OCI-LY7 (cell line): Measurements from ENCODE around the gene ACOT12. TPM values are rescaled to one million over a fixed set of nuclear protein-coding genes. Genes with fewer than 3 reads are reported as not detected.

Experiments
- BruUV-seq: library from RNA; stranded (reverse); fragments of 400-500 nt; replicated peaks from 2 replicates; lab custom pipeline; 2021; lab: Mats Ljungman, UMichigan
- CTCF ChIA-PET: fragments of 300-600 bp; sonication (Branson Sonifier 250); formaldehyde crosslinking; loops from one replicate; lab custom pipeline; 2022; ENCODE audit warnings: antibody characterized with exemption; ENCODE audit not compliant: unreplicated experiment; lab: Charles Lee
- POLR2A ChIA-PET: fragments of 300-600 bp; sonication (Branson Sonifier 250); formaldehyde crosslinking; loops from one replicate; lab custom pipeline; 2022; ENCODE audit warnings: antibody characterized with exemption; lab: Charles Lee
- DNase-seq: peaks from one replicate; pipeline ENCODE4 v3.0.0-alpha.2; 2015; ENCODE audit warnings: low spot score
- H2AFZ ChIP-seq: fragments of 200-600 bp; sonication (generic), shearing (Covaris generic); 2 replicates; pipeline ENCODE4 v1.6.1; 2014; ENCODE audit warnings: mild to moderate bottlenecking, antibody characterized with exemption, low read length, moderate library complexity
- H3K27ac ChIP-seq: fragments of 200-600 bp; sonication (generic); 2 replicates; pipeline ENCODE4 v1.5.1; 2014; ENCODE audit warnings: mixed run types, low read depth, mild to moderate bottlenecking, moderate library complexity, low read length, inconsistent platforms; ENCODE audit not compliant: poor library complexity, severe bottlenecking
- H3K36me3 ChIP-seq: fragments of 200-600 bp; sonication (generic); 2 replicates; pipeline ENCODE4 v1.6.1; 2014; ENCODE audit warnings: mild to moderate bottlenecking, antibody characterized with exemption, low read length, moderate library complexity, mixed read lengths; ENCODE audit not compliant: insufficient read depth
- H3K4me1 ChIP-seq: fragments of 200-600 bp; sonication (generic); 2 replicates; pipeline ENCODE4 v1.5.1; 2014; ENCODE audit warnings: mild to moderate bottlenecking, low read length; ENCODE audit not compliant: insufficient read depth, poor library complexity, severe bottlenecking
- H3K4me2 ChIP-seq: fragments of 200-600 bp; sonication (generic); 2 replicates; pipeline ENCODE4 v1.6.1; 2014; ENCODE audit warnings: mild to moderate bottlenecking, low read length
- H3K4me3 ChIP-seq: fragments of 200-600 bp; sonication (generic); 2 replicates; pipeline ENCODE4 v1.5.1; 2014; ENCODE audit warnings: mild to moderate bottlenecking, low read depth, low read length; ENCODE audit not compliant: poor library complexity, severe bottlenecking
- H3K79me2 ChIP-seq: fragments of 200-600 bp; sonication (generic); 2 replicates; pipeline ENCODE4 v1.6.1; 2016; ENCODE audit warnings: low read depth, mild to moderate bottlenecking, low read length, moderate library complexity, mixed read lengths; ENCODE audit not compliant: insufficient read depth
- H3K9me2 ChIP-seq: fragments of 200-600 bp; sonication (generic); 2 replicates; pipeline ENCODE4 v1.6.1; 2016; ENCODE audit warnings: mild to moderate bottlenecking, low read length, mixed read lengths; ENCODE audit not compliant: insufficient read depth
- H3K9me3 ChIP-seq: fragments of 200-600 bp; sonication (generic); 2 replicates; pipeline ENCODE4 v1.6.1; 2014; ENCODE audit warnings: mild to moderate bottlenecking, mixed run types, low read length, mixed read lengths
- H4K20me1 ChIP-seq: fragments of 200-600 bp; sonication (generic); 2 replicates; pipeline ENCODE4 v1.6.1; 2014; ENCODE audit warnings: mild to moderate bottlenecking, antibody characterized with exemption, low read length, moderate library complexity, mixed read lengths; ENCODE audit not compliant: insufficient read depth
- CTCF ChIP-seq: fragments of 200-600 bp; sonication (generic); conservative IDR thresholded peaks from 2 replicates; pipeline ENCODE4 v1.5.1; 2014; ENCODE audit warnings: mild to moderate bottlenecking, antibody characterized with exemption, low read length, moderate library complexity, mixed read lengths
- EZH2phosphoT487 ChIP-seq: fragments of 200-600 bp; sonication (generic); IDR thresholded peaks from 2 replicates; pipeline ENCODE4 v1.6.1; 2018; ENCODE audit warnings: low read depth, borderline replicate concordance, mild to moderate bottlenecking, mixed run types, antibody characterized with exemption, low read length, moderate library complexity, mixed read lengths
- intact Hi-C: fragments of 100-400 bp; cut with micrococcal nuclease; formaldehyde crosslinking; loops from one replicate; pipeline ENCODE4 v1.10.0; 2022; ENCODE audit not compliant: unreplicated experiment
- total RNA-seq, 2 experiments: library from RNA; depleted of rRNA in 1 of 2; stranded (reverse); fragments of >200 nt in 1 of 2; shearing (Covaris generic) in 1 of 2; gene quantifications; 2 replicates each; pipeline ENCODE4 v1.2.3, GENCODE V29; 2014 to 2022

ACOT12 gene
- total RNA-seq, 2 experiments from 2014 or later = 0.27 to 0.35 TPM

DNA sequence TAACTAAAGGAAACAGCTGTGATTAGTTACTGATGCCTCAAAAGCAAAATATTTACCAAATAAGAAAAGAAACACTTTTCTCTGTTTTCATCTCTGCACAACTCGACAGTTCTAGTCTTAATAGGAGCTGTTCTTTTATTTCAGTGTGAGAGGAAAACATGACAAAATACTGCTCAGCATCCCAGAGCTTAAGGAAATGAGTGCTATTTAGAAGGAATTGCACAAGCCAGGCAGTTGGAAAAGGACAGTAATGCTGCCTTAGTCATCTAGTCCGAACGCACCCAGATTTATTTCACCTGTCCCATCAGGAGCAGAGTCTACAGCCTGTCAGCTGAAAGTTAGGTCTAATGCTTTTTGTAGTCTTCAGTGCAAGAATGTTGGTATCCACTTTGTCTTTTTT lies 80.2 kb downstream of the ACOT12 start:
- Histone ChIP-seq H2AFZ (no peak overlapping the region), H3K9me3 (no peaks in the 10 kb centered on the region), H3K9me2 (no peaks in the 10 kb centered on the region), H3K4me2 (no peak overlapping the region), H3K27ac (no peak overlapping the region), H3K79me2 (no peaks in the 10 kb centered on the region), H3K4me1 (no peaks in the 10 kb centered on the region), H3K4me3 (no peak overlapping the region), H3K36me3 (peaks cover 19% of the 10 kb centered on the region; the same call in 1 of the 2 replicates), H4K20me1 (no peaks in the 10 kb centered on the region)
- intact Hi-C loops = no loop called here
- TF ChIP-seq CTCF (no peak), EZH2phosphoT487 (no peak)
- POLR2A ChIA-PET = interaction anchor here (0.7 to 3.4 kb wide), 3 partner anchors 9 to 1110 kb away, joined by 3 to 14 read pairs (median 3); partner anchors contain the start of gene ZCCHC9
- CTCF ChIA-PET = no interaction called here
- DNase-seq = no peak
- no TSS peak for BruUV-seq

DNA sequence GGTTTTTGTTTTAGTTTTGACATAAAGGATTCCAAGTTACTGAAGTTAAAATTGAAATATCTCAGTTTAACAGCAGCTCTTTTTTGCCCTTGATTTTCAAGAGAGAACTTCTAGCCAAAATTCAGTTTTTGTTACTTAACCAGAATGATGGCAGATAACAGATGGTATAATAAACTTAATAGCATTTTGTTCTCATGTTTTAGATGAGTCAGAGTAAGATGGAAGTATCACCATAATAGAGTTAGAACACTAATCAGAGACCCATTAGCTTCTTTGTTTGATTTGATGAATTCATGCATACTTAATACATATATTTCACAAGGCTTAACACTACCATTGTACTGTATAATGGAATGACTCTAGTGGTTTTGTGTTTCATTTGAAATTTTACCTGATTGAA lies 80.7 kb downstream of the ACOT12 start:
- POLR2A ChIA-PET = interaction anchor here (0.7 to 3.4 kb wide), 3 partner anchors 8 to 1110 kb away, joined by 3 to 14 read pairs (median 3); partner anchors contain the start of gene ZCCHC9
- no peak overlapping the region for H3K4me3 ChIP-seq
- CTCF ChIA-PET = no interaction called here

More for the DNA sequence above, 80.7 kb downstream of the ACOT12 start:
- intact Hi-C loops = no loop called here
- Histone ChIP-seq H3K4me2 (no peak overlapping the region), H3K27ac (no peak overlapping the region), H3K79me2 (no peaks in the 10 kb centered on the region), H3K9me2 (no peaks in the 10 kb centered on the region), H3K4me1 (no peaks in the 10 kb centered on the region), H2AFZ (no peak overlapping the region), H4K20me1 (no peaks in the 10 kb centered on the region), H3K36me3 (peaks cover 19% of the 10 kb centered on the region; the same call in 1 of the 2 replicates), H3K9me3 (no peaks in the 10 kb centered on the region)
- TF ChIP-seq CTCF (no peak), EZH2phosphoT487 (no peak)
- no TSS peak for BruUV-seq
- no peak for DNase-seq
